ENCODE measurements around the gene ITPR1.

The ITPR1 gene

DNA sequence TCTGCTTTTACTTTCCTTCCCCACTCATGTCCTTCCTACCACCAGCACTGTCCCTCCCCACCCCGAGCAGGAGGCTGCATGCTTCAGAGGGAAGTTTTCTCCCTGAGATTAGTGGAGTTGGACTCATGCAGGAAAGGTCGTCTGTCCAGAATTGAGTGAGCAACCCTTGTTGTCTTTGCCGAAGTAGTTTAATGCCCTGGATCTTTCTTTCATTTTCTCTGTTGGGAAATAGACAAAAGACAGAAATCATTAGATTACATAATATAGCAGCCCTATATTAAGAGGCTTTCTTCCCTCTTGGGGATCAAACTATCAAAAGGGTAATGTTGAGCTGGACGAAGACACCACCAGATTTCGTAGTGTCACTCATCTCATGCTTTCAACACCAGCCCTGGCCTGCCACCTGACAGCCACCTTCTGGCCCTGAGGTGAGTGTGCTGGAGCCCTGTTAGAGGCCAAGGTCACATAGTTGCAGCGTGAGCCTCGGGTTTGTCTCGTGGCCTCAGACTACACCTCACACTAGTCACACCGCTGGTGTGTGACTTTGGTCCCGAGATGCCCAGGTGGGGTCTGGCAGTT is 231.0 kb downstream of the ITPR1 start:
- DNase-seq = peak; percentile 44 to 60 (median 48)

DNA sequence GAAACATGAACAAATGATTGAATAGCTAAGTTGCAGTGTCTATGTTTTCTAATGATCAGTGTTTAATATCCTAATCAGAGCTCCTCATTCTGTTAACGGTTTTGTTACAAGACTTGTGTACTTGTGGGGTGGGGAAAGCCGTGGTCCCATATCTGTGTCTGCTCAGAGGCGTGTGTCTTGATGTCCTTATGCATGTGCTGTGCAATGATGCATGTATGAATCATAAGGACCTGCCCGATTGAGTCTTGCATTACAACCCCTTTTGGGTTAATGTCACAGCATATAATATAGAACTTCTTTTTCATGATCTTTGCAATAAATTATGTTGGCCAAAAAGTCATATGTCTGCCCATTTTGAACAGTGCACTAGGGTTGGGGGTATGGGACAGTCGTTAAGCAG is 233.4 kb downstream of the ITPR1 start:
- no peak for DNase-seq

DNA sequence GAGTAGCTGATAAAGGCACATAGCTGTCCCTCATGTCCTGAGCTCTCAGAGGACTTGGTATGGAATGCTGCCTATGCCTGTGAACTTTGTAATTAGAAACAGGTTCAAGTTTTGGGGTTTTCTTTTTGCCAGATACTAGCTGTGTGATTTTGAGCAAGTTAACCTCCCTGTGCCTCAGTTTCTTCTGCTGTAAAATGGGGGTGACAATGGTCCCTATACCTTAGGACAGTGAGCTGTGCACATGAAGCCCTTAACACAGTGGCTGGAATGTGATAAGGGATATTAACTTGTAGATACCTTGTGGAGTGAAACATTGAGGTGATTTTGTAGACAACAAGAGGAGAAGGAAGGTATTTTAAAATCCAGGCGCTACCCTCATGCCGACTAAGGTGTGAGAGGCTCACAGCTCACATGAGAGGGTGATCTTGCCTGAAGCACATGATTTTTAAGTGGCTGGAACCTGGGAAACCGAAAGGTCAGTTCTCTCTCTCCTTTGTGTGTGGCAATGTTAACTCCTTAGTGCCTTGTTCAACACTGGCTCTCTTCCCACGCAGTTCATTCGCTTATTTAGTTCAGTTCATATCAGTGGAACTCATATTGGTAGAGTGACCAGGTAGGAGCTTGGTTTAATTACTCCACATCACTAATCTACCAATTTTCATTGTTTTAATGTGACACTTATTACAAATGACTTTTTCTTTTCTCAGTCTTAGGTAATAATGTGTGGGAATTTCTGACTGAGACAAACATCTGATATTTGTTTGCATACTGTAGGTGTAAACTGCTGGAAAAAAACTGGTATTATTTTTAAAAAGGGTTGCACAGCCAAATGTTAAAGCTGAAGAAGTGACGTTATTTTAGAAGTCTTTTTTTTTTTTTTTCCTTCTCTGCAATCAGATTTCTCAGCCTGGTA is 236.2 kb downstream of the ITPR1 start:
- DNase-seq = peak in 2 of 3 donors; percentile 15 to 44

DNA sequence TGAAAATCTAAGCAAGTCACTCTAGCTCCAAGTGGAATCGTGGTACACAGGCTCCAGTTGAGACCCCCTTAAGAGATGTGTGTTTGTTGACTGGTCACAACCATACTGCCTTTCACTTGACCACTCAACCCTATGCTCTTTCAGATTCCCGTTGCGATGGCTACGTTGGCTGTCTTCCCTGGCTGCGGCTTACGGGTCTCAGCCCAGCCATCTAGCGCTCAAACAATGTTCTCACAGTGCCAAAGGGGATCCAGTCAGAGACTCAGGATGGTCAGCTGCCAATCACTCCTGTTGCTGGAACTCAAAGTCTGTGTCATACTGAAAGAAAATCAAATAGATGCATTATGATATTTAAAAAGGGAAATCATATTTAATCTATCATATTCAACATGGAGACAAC is 237.6 kb downstream of the ITPR1 start:
- DNase-seq = no peak

DNA sequence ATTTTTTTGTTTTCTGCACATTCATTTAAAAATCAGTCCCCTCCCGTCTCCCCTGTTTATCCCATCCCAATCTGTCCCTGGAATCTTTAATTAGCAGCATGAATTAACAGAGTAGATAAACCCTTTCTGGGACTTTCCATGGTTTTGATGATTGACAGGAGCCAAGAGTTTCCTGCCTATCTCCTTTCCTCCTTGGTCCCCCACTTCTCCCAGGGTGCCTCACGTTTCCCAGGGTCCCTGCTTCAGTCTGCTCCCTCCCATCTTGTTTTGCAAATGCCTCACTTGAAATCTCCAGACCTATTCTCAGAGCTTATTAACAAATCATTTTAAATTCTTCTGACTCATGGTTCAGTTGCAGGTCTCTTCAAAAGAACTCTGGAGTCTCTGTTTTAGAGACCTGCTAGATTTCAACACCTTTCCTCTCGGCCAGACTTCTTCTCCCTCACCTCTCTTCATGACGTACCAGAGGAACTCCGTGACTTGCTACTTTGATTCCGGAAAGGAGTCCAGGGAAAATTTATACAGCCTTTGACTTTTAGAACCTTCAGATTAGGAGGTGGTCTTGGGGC is 238.5 kb downstream of the ITPR1 start:
- no peak for DNase-seq

DNA sequence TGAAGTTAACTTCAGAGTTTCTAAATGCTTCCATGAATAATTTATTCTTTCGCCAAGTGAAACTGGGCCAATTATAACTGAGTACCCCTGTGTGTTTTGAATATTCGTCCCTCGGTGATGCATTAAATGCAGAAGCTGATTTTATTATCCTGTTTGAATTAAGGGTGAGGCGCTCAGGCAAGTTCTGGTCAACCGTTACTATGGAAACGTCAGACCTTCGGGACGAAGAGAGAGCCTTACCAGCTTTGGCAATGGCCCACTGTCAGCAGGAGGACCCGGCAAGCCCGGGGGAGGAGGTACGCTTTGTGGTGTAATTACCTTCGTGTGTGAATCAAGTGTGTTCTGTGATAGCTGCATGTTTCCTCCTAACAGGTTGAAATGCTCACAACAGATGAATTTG is 239.8 kb downstream of the ITPR1 start:
- DNase-seq = no peak

DNA sequence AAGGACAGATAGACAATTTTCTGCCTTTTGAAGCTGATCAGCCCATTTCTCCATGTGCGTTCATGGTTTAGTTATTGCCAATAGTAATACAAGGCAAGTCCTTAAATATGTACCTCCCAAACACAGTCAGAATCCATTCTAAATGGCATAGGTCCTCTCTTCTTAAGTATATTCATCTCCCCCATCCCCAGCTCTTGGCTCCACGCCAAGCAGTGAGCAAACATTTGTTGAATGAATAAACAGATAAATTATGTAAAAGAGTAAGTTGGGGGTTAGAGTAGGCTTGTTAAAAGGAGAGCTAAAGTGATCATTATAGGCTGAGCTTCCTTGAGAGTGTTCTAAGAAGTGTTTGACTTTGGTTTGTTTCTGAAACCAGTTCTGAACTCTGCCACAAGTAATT is 241.3 kb downstream of the ITPR1 start:
- no peak for DNase-seq

DNA sequence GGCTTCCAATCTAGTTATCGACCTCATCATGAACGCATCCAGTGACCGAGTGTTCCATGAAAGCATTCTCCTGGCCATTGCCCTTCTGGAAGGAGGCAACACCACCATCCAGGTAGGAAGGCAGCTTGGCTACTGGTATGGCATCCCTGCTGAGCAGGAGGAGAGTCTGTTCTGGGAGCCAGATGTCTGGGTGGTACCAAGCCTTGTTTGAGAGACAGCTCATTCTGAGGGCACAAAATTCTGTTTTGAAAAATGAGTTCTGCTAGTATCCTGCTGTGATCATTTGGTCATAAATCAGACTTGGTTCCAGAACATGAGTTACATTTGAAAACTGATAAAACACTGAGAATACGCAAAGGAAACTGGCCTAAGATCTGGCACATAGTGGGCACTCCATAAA is 242.1 kb downstream of the ITPR1 start:
- no peak for DNase-seq

DNA sequence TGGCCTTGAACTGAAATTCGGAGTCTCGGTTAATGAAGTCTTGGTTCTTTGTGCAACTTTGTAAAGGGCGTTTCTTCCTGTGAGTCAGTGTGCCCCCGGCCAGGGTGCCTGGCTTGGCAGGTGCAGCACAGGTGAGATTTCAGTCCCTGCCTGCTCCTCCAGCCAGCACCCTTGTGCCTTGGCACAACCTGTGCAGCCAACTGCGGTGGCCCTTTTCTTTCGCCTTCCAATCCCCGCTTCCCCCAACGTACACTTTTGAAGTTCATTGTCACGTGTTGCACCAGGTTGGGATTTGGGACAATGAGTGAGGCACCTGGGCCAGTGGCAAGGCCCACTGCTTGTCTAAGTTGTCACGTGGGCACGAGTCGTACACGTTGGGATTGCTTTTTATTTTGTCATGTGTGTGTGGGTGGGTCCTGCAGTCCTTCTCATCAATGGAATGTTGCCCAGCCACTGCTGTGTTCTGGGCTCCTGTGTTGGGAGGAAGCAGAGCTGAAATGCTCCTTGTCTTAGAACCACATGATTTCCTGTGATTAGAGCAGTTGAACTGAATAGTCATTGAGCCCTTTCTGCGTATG is 243.2 kb downstream of the ITPR1 start:
- DNase-seq = peak in 2 of 3 donors; percentile 30 to 55

DNA sequence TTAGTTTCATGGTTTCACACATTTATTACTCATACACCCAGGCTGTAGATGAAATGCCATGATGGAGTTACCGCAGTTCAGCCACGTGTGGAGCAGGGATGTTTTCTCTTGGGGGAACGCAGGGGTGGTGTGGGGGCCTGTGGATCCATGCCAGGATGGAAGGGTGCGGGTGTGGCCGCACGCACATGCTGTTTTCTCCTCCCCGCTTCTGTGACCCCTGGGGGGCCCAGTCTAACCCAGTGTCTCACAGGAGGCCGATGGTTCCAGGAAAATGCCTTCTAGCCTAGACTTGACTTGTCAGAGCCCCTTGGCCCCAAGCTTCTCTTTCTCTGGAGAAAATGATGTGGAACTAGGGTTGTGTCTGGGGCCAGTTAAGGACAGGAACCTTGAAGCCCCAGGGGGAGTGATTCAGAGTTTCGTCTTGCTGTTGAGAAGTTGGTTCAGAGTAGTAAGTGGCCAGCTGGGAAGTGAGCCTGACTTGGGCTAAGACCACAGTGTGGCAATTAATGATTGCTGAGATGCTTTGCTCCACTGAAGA is 245.7 kb downstream of the ITPR1 start:
- DNase-seq = peak; percentile 47 to 67 (median 63)

DNA sequence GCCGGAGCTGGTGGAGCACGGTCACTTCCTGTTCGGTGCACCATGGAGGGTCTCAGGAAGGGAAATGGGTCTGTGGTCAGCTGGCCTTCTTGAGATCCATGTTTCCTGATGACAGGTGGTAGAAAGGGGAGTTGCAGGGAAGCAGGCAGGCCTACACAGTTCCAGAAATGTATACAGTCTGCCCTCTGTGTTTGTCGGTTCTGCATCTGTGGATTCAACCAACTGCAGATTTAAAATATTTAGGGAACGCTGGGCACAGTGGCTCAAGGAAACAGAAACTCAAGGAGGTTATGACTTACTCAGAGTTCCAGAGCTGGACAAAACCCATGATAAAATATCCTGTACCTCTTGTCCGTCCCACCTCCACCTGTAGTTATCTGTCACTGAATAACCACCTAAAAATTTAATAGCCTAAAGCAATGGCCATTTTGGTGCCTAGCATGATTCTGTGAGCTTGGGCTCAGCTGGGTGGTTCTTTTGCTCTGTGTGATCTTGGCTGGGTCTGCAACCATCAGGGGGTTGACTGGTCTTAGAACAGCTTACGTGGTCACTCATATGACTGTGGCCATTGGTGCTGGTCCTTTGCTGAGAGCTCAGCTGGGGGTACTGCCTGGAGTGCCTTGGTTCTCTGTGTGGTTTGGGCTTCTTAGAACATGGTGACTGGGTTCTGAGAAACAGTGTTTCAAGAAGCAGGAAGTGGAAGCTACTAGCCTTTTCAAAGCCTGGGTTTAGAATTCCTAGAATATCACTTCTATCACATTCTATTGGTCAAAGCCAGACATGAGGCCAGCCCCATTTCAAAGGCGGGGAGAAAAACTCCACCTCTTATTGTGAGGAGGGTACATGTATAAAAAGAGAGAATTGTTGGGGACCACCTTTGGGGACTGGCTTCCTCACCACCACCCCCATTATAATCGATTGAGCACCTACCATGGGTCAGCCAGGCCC is 246.4 kb downstream of the ITPR1 start:
- DNase-seq = no peak

DNA sequence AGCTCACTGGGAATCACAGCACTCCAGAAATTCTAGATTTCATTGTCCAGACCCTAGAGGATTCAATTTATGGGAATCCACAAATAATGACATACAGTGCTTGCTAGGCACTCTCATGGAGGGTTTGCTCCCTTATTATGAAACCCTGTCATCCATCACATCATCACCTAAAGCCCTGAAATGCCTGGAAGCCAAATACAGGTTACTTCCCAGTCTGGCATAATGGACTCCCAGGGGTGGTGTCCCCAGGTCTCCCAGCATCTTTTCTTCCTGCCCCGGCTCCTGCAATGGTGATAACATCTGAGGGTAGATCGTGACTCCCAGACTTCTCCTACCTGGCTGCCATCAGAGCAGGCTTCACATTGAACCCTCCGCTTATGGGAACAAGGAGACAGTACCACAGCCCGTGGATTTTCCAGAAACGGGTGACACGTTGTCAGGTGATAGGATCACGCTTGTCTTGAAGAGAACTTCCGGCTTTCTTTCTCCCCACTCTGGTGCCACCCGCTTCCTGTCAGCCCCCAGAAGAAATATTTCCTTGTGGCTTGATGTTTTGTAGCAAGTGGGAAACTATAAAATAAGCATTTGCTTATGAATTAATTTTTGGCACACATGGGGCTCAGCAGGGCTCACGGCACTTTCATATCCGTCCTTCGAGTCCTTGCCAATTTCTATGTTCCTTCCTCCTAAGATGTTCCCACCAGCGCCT is 247.4 kb downstream of the ITPR1 start:
- peak; percentile 69 to 81 (median 75) for DNase-seq

DNA sequence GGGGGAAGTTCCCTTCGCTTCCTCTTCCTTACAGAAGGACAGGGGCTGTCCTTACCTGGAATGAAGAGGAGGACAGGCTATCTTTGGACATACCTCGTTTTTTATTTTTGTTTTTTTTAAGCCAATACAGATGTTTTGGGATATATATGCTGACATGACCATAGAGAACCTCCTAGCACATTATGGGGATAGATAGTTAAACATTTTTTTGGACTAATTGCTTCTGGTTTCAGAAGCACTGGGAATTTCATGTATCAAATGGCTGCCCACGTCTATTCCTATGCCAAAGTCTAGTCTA is 247.9 kb downstream of the ITPR1 start:
- no peak for DNase-seq

DNA sequence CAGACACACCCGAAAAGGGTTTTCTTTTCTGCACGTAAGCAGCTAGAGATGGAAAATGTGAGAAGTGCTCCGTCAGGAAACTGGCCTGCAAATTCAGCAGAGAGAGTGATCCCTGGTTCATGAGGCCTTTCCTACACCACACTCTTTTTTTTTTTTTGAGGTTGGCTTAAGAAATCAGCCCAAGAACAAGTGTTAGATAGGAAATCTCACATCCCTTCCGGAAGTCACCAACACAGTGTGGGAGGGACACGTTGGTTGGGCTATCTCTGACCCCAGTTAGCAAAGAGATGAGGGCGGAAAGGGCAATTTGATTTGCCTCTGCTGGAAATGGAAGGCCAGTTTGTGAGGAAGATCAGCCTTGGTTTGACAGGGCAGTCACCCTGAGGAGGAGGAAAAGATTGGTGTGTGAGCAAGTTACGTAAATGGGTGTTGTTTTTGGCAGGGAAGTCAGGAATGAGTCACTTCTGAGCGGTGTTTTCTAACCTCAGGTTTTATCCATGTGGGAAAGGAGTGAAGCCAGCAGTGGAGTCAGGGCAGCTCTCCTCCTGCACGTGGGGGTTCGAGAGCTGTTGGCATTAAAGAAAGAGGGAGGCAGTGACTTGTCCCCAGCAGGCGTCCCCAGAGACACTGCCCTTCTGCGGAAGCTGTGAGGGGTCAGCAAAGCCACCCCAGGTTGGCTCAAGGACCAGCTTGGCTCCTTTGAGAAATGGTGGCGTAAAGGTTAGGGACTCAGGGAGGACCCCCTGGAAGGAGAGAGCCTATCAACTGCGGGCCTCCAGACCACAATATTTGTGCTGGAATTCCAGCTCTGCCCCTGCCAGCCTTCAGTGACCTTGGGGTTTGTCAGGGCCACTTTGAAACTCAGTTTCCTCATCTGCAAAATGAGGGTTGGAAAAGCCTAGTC is 248.5 kb downstream of the ITPR1 start:
- peak; percentile 78 to 89 (median 80) for DNase-seq

DNA sequence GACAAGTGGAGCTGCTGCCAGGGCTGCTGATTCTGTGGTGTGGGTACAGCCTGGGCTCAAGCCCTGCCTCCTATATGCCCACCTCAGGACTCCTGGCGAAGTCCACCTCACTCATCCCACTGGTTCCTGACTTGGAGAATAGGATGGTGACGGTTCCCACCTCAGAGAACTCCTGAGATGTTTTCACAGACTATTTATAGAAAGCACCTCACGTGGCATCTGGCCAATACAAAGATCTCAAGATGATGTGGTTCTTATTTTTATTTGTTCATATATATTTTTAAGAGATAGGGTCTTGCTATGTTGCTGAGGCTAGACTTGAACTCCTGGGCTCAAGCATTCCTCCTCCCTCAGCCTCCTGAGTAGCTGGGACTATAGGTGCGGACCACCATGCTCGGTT is 249.2 kb downstream of the ITPR1 start:
- DNase-seq = no peak

DNA sequence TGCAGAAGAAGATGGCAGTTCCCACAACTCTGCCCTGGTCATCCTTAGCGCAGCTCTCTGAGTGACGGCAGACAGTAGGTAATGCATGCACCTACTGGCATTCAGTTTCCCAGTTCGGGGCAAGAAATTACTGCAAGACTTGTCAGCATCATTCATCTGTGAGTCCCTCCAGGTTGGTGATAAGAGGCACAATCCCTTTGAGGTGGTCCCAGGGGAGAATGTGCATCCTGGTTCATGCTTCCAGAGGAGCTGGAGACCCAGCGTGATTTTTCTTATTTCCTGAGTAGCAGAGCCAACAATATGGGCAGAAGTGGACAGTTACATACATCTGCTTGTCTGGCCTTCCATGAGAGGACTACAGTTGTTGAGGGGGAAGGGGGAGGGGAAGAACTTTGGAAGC is 250.2 kb downstream of the ITPR1 start:
- DNase-seq = no peak

DNA sequence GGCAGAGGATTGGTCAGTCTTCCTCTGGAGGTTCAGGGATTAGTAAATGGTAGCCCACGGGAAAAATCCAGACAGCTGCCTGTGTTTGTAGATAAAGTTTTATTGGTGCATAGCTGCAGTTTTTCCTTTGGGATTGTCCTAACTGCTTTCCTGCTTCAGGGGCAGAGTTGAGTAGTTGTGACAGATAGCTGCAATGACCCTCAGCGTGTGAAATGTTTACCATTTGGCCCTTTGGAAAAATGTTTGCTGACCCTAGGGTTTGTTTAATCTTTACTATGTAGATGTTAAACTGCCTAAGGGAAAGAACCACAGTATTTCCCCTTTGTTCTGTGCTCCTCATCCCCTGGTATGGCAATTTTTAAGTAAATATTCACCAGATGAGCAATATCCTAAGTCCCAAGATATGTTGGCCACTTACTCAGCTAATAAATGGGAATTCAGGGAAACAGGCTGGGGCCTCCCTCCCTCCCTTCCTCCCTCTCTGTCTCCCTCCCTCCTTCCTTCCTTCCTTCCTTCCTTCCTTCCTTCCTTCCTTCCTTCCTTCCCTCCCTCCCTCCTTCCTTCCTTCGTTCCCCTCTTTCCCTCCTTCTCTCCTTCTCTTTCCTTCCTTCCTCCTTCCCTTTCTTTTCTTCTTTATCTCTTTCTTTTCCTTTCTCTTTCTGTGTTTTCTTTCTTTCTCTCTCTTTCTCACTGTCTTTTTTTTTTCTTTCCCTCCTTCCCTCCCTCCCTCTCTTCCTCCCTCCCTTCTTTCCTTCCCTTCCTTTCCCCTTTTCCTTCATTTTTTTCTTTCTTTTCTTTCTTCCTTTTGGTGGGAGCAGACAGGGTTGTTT is 251.5 kb downstream of the ITPR1 start:
- no peak for DNase-seq

DNA sequence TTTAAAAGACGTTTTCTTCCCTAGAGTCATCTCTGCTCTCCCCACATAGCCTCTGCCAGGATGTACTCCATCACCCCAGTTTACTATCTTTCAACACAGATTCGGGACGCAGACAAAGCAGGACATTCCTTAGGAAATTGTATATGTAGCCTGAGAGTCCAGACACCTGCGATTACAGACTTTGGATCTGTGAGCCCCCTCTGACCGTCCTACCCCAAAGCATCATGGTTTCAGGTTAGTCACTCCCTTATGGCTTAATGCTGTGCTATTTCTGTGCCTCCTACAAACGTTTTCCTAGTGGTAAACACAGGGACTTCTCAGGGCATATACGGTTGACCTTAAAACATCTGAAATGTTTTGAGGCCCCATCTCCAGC is 252.1 kb downstream of the ITPR1 start:
- DNase-seq = no peak

DNA sequence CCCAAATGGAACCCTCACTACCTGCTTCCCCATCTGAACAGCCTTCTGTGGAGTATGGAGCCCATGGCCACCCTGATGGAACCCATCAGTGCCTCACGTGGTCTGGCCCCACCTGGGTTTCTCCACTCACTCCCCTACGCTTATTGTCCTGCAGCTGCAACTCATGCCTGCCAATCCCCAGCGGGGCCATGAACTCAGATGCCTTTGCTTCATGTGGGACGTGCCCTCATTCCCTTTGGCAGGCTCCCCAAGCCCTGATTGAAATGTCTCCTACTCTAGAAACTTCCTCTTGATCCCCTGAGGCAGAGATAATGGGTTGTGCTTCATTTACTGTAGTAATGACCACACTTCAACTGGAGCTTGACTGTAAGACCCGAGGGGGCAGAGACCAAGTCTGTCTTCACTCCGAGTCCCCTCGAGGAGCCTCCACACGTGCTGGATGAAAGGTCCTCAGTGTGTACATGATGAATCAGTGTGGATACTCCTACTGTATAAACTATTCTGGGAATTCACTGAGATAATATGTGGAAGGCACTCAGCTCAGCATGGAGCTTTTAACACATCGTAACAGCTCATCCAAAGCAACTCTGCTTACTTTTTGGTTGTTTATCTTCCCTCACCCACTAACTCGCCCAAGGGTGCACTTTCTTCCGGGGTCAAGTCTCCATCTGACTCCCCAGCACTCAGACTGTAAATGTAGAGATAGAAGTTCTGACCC is 253.3 kb downstream of the ITPR1 start:
- no peak for DNase-seq
